HG02943 (cell line): ENCODE results near the gene GRIK4.
"Not testable (repeated sequence)": the region's sequence is repeated elsewhere in the genome, so short reads cannot be mapped to it uniquely, and the experiment has no call there.

Source experiments
- ATAC-seq: cut with Tn5 transposase; IDR thresholded peaks from one replicate; pipeline ENCODE4 v1.9.1; 2021; ENCODE audit warnings: mild to moderate bottlenecking, low read depth, moderate library complexity; ENCODE audit not compliant: unreplicated experiment

GRIK4 gene

DNA sequence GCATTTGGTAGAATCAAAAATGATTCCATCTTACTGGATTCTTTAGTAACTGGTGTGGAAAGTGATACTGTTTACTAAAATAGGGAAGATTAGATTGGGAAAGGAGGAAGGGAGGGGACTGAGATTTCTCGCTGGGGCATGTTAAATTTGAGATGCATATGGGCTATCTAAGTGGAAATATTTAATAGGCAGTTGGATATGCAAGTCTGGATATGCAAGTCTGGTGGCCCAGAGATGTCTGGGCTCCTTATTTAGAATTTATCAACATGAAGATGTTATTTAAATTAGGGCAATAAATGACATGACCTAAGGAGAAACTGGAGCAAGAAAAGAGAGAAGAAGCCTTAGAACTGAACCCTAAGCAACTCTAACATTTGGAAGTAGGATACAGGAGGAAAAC lies 495.4 kb downstream of the GRIK4 start:
- ATAC-seq, result no peak

DNA sequence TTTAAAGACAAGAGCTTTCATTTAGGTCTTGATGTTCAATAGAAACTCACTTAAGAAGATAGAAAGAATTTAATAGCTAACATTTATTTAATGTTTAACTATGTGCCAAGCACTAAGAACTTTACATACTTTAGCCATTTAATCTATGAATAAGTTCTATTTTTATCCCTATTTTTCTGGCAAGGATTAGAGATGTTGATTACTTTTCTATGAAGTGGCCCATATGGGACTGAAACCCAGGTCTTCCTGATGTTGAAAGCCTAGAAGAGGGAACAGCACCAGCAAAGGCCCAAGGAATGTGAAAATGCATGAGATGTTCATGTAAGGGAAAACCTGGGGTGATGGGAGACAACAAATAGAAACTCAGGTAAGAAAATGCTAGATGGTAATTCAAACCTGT lies 497.0 kb downstream of the GRIK4 start:
- ATAC-seq, result no peak

DNA sequence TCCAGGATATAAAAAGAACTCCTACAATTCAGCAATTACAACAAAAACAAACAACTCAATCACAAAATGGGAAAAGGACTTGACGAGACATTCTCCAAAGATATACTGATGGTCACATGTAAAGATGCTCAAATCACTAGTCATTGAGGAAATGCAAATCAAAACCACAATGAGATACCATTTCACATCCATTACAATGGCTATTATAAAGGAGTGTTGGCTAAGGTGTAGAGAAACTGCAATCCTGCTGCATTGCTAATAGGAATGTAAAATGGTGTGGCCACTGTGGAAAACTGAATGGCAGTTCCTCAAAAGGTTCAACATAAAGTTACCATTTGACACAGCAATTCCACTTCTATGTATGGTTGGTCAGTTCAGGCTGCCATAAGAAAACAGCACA lies 500.5 kb downstream of the GRIK4 start:
- ATAC-seq, result no peak

DNA sequence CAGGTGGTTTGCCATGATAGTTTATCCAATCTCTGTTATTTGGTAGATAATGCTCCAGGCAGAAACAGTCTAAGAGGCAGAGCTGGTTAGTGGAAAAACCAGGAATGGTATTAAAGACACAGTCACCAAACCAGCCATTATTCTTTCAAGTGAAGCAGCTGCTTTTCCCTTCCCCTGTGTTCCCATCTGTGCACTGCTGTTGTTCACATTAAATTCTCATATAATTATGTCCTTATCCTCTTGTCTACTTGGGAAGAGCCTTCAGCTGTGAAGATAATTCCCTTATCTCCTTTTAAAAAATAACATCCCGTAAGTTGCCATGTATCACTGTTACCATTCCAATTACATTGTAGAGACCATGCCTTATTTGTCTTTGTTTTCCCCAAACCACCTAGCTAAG lies 507.2 kb downstream of the GRIK4 start:
- ATAC-seq, result no peak

DNA sequence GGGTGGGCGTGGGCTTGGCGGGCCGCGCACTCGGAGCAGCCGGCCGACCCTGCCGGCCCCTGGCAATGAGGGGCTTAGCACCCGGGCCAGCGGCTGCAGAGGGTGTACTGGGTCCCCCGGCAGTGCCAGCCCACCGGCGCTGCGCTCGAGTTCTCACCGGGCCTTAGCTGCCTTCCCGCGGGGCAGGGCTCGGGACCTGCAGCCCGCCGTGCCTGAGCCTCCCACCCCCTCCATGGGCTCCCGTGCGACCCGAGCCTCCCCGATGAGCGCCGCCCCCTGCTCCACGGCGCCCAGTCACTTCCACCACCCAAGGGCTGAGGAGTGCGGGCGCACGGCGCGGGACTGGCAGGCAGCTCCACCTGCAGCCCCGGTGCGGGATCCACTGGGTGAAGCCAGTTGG lies 510.2 kb downstream of the GRIK4 start:
- not testable (repeated sequence) for ATAC-seq

DNA sequence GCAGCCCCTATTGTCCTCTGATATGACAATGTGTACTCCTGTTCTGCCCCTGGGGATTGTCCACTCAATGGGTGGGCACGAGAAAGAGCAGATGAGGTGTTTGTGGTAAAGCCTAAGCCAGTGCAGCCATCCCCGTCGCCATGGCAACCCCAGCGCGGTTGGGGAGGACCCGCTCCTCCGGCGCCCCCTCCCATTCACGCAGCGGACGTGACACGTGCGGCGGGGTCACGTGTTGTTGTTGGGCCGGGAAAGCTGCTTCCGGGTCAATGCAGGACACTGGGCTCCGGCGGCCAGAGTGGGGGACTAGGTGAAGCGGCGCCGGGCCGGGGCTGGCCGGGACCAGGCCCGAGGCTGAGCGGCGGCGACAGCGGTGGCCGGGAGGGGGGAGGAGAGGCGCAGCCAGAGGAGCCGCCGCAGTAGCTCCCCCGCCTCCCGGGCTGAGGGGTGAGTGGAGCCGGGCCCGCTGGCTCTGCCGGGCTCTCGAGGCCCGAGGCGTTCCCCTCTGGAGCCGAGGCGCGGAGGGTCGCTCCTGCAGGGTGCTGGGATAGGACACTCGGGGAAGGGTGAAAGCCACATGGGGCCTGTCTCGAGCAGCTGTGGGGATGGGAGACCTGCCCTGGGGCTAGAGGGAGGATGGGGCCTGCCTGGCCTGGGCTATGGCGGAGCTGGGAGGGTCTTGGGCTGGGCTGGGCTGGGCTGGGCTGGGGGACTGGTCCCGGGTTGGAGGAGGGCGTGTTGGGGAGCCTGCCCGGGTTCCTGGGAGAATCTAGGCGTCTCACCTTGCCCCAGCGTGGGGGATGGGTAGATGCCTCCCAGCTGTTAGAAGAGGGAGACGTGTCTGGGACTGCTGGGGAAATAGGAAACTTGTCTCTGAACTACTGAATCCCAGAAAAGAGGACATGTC lies 512.6 kb downstream of the GRIK4 start, which contains the start of gene TBCEL:
Gene TBCEL, plus strand, starts transcription at position 255 of the 904 bp plus-strand sequence. CDS start 21,589 bp downstream, outside the sequence.
- ATAC-seq, result peak; percentile 96

DNA sequence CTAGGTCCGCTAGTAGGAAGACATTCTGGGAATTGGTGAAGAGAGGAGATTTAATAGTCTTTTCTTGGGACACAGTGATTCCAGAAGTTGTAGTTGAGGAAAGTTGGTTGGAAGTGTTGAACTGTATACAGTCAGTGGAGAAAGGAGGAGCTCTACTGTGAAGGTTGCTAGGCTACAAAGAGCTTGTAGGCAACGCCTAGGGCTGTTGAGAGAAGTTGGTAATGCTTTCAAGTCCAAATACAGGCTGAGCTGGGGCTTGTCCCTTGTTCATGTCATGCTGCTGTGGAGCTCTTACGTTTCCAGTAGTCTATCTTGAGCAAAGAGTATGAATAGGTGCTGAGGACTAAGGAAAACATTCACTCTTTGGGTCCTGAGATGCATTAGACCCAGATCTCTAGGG lies 513.4 kb downstream of the GRIK4 start:
- ATAC-seq, result no peak

DNA sequence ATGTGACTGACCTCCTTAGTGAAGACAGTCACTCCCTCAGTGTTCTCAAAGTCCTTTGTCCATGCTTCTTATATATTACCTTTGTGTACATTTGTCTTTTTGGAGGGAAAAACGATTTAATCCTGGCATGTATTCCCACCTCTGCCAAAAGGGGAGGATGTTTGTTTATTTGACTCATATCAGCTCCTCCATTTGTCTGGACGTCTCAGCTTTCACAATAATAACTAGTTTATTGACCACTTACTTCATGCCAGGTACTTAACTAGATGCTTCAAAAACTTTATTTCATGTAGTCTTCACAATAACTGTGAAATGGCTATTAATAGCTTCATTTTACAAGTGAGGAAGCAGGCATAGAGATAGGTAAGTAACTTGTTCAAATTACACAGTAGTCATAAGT lies 517.6 kb downstream of the GRIK4 start:
- ATAC-seq, result no peak

DNA sequence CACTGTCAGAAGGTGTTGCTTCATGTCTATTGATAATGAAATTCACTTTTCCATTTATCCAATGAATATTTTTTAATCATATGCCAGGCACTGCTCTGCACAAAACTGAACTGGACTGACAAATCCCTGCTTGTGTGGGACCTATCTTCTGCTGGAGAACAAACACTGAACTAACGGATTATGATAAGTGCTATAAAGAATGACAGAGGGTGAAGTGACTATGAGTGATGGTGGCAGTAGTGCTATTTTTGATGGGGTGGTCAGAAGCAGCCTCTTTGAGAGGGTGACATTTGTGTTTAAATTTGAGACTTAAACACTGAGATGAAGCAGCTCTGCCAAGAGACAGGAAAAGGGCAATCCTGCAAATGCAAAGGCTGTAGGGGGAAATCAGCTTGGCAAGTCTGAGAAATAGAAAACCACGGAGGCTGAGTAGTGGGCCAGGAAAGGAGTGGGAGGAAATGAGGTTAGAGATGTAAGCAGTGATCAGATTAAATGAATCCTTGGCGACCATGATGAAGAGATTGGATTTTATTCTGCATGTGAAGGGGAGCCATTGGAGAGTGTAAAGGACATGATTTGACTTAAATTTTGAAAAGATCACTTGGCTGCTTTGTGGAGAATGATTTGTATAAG lies 518.4 kb downstream of the GRIK4 start:
- no peak for ATAC-seq

DNA sequence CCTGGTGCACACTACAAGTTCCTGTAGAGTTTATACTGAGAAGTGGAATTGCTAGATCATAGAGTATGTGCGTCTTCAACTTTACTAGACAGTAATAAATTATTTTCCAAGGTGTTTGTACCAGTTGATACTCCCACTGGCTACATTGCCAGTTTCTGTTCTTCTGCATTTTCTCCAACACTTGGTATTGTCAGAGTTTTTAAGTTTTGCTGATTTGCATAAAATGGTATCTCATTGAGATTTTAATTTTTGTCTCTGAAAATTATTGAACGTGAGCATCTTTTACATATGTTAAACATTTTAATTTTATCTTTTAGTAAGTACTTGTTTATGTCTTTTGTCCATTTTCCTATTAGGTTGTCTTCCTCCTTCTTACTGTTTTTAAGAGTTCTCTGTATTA lies 519.6 kb downstream of the GRIK4 start:
- ATAC-seq, result no peak

DNA sequence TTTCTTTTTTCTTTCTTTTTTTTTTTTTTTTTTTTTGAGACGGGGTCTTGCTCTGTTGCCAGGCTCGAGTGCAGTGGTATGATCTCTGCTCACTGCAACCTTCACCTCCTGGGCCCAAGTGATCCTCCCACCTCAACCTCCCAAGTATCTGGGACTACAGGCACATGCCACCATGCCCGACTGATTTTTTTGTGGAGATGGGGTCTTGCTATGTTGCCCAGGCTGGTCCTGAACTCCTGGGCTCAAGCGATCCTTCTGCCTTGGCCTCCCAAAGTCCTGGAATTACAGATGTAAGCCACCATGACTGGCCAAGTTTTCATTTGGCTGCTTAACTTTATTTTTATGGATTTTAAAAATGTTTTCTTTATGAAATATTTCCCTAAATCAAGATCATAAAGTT lies 520.1 kb downstream of the GRIK4 start:
- not testable (repeated sequence) for ATAC-seq

DNA sequence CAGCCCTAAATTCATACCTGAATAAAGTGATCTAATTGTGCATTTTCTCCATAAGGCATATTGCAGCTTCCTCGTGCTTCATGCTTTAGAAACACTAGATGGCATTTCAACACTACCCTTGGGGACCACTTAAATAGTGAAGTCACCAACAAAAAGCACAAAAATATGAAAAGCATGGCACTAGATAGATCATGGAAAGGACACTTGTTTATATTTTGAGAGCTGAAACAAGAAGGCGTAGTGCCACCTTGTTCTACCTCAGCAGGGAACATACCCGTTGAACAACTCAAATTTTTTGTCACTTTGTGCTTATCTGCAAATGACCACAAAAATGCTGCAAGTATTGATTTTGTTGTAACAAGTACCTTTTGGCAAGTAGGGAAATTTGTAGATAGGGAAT lies 521.0 kb downstream of the GRIK4 start:
- no peak for ATAC-seq

DNA sequence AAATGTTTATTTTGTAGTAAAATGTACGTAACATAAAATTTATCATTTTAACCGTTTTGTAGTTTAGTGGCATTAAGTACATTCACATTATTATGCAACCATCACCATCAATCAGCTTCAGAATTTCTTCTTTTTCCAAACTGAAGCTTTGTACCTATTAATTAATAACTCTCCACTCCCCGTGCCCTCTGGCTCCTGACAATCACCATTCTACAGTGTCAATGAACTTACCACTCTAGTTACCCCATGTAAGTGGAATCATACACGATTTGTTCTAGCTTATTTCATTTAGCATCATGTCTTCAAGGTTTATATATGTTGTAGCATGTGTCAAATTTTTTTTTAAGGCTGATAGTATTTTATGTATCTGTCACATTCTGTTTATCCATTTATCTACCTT lies 522.1 kb downstream of the GRIK4 start:
- no peak for ATAC-seq

DNA sequence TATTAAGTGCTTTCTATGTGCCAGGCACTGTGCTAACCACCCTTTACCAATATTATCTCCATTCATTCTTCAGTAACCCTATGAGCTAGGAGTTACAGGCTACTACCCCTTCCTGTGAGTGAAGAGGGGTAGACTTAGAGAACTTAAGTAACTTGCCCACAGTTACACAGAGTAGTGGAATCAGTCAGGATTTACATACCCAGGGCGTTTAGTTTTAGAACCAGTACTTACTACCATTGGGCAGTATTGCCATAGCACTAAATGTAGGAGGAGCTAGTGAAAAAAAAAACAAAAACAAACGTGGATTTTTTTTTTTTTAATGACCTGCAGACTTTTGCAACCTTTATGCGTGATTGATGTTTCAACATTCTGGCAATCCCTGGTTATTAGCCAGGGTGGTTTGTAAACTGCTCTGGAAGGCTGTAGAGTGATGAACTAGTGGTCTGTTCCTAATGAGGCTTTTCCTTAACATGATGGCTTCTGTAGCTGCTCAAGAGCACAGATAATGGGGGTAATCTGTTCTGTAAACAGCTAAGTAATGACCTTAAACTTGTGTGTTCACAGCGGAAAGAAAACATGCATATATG lies 523.7 kb downstream of the GRIK4 start:
- ATAC-seq, result no peak

DNA sequence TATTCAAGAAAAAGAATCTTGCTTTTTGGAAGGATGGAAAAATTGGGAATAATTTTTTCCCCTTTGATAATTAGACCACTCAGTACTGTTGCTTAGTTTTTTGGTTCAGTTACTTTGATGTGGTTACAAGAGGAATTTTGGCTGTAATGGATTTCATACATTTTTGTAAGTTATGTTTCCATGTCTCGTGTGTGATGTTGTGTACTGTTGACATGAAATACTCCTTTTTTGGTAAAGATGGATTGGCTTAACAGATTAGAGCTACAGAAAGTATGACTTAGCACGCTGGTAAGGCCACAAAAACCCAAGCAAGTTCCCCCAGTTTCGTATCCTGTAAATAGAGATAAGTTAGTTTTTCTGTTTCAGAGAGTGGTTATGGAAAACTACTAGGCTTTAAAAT lies 524.2 kb downstream of the GRIK4 start:
- no peak for ATAC-seq

DNA sequence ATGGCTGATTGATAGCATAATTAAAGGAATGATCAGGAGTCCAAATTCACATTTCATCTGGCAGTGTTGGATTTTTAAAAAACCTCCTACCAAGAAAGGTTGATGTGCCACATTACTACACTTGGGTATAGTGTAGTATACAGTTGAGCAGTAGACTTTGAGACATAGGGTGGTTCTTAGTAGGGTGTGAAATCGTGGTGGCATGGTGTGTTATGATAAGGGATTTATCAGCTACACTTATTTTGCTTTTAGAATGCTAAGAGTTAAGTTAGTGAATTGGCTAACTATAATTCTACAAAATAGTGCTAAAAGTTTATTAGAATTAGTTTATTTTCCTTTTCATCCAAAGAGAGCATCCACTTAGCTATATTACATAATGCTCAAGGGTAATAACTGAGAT lies 525.5 kb downstream of the GRIK4 start:
- no peak for ATAC-seq
